HL-60 (cell line): ENCODE data around the gene AKT1S1.

Source experiments
- DNase-seq, 2 experiments: peaks; one replicate each; pipeline ENCODE4 v3.0.0-alpha.2; 2010 to 2020; ENCODE audit warnings: low read depth in 1 of 2, low spot score in 1 of 2
- H3K27ac ChIP-seq: fragments of 250-450 bp; sonication (Bioruptor Pico); replicated peaks from 2 replicates; pipeline ENCODE4 v1.5.1; 2020; ENCODE audit warnings: mild to moderate bottlenecking, moderate library complexity
- H3K27me3 ChIP-seq: fragments of 250-450 bp; sonication (Bioruptor Pico); 2 replicates; pipeline ENCODE4 v1.5.1; 2021; ENCODE audit warnings: mild to moderate bottlenecking, moderate library complexity; ENCODE audit not compliant: insufficient read depth, poor library complexity, severe bottlenecking
- H3K4me3 ChIP-seq: replicated peaks from 2 replicates; pipeline ENCODE4 v1.5.1; 2011; ENCODE audit warnings: mild to moderate bottlenecking, control low read depth, low read length; ENCODE audit not compliant: insufficient read depth
- CTCF ChIP-seq: IDR thresholded peaks from one replicate; pipeline ENCODE4 v1.5.1; 2011; ENCODE audit warnings: low read length, control low read depth, inconsistent platforms; ENCODE audit not compliant: insufficient read depth
- GABPA ChIP-seq: IDR thresholded peaks from 2 replicates; pipeline ENCODE4 v1.6.1; 2012; ENCODE audit warnings: low read depth
- POLR2AphosphoS5 ChIP-seq: IDR thresholded peaks from 2 replicates; pipeline ENCODE4 v1.6.1; 2012; ENCODE audit warnings: low read depth
- REST ChIP-seq: IDR thresholded peaks from 2 replicates; pipeline ENCODE4 v1.6.1; 2012; ENCODE audit warnings: low read depth; ENCODE audit not compliant: insufficient replicate concordance
- SPI1 ChIP-seq: IDR thresholded peaks from 2 replicates; pipeline ENCODE4 v1.6.1; 2012; ENCODE audit warnings: low read depth, mild to moderate bottlenecking, borderline replicate concordance

Gene AKT1S1

GRCh38 chr19:49855277-49855675, 21.9 kb downstream of the AKT1S1 start:
- H3K27me3 ChIP-seq: no peaks in the 10 kb centered on the region
- H3K4me3 ChIP-seq: no peak overlapping the region
- DNase-seq: no peak
- TF ChIP-seq CTCF (no peak), POLR2AphosphoS5 (no peak), SPI1 (no peak), REST (no peak), GABPA (no peak)
- H3K27ac ChIP-seq: no peak overlapping the region

GRCh38 chr19:49854378-49855263, 22.5 kb downstream of the AKT1S1 start:
- Histone ChIP-seq H3K27me3 (no peaks in the 10 kb centered on the region), H3K27ac (no peak overlapping the region), H3K4me3 (no peak overlapping the region)
- no peak for DNase-seq
- no peak for TF ChIP-seq POLR2AphosphoS5
- no peak for TF ChIP-seq CTCF
- TF ChIP-seq GABPA: no peak
- no peak for TF ChIP-seq SPI1
- TF ChIP-seq REST: no peak

DNA sequence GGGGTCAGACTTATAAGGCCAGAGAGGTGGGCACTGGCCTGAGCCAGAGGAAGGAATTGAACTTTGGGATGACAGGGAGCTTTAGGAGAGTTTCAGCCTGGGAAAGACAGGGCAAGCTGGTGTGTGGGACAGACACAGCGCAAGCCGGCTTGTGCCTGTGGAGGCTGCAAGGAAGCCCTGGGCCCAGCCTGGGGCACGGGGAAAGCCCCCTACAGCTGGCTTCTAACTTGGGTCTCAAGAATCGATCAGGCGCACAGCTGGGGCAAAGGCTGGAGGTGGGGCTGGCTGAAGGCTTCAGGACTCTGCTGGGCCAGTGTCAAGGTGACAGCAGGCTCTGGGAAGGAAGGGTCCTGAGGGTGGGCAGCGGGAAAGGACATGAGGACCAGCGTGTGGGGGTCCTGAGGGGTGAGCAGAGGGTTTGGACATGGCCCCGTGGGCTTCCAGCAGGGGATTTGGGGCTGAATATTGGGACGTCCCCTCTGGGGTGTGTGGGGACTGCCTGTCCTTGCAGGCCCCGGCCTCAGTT, 23.2 kb downstream of the AKT1S1 start:
- DNase-seq: no peak
- TF ChIP-seq CTCF (no peak), REST (no peak), POLR2AphosphoS5 (no peak), GABPA (no peak), SPI1 (no peak)
- Histone ChIP-seq H3K27ac (no peak overlapping the region), H3K4me3 (no peak overlapping the region), H3K27me3 (no peaks in the 10 kb centered on the region)
